ENCODE results near the gene PACSIN2.

- no peak for TF ChIP-seq POLR2A (IDR thresholded peaks at IDR 0.05)
- no peak for TF ChIP-seq CTCF (IDR thresholded peaks at IDR 0.05)
- TF ChIP-seq POLR2AphosphoS5 (IDR thresholded peaks at IDR 0.05; ENCODE audit: insufficient read depth in 1 of 2, low read depth in 1 of 2), result no peak
Measured at GRCh38 chr22:42924436-42924835, 90.5 kb downstream of the PACSIN2 start.
